GM21717 (cell line): Measurements from ENCODE around the gene SHKBP1.
"Not testable (repeated sequence)": the region's sequence is repeated elsewhere in the genome, so short reads cannot be mapped to it uniquely, and the experiment has no call there.

Experiments used
- ATAC-seq: cut with Tn5 transposase; IDR thresholded peaks from one replicate; pipeline ENCODE4 v1.9.1; 2021; ENCODE audit warnings: mild to moderate bottlenecking, moderate library complexity; ENCODE audit not compliant: unreplicated experiment

SHKBP1 gene

GRCh38 chr19:40584007-40584406 is 7.3 kb downstream of the SHKBP1 start:
- no peak for ATAC-seq

- no peak for ATAC-seq
Observed at GRCh38 chr19:40585241-40585981, 8.7 kb downstream of the SHKBP1 start.

DNA sequence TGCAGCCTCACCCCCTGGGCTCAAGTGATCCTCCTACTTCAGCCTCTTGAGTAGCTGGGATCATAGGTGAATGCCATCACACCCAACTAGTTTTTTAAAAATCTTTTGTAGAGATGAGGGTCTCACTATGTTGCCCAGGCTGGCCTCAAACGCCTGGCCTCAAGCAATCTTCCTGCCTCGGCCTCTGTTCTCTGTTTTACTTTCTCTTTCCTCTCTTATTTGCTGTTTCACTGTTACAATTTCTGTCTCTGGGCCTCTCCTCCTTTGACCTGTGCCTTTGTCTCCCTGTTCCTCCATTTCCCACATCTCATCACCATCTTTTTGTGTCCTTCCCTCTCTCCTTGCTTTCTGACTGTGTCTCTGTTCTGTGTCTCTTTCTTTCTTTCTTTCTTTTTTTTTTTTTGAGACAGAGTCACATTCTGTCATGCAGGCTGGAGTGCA is 9.3 kb downstream of the SHKBP1 start:
- ATAC-seq = no peak

DNA sequence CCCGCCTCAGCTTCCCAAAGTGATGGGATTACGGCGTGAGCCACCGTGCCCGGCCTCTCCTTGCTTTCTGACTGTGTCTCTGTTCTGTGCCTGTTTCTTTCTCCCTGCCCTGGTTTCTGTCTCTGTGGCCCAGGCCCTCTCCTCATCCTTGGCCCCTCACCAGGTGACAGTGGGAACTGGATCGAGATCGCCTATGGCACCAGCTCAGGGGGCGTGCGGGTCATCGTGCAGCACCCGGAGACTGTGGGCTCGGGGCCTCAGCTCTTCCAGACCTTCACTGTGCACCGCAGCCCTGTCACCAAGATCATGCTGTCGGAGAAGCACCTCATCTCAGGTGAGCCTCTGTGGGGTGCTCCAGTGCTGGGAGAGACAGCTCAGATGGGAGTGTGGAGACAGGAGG is 9.9 kb downstream of the SHKBP1 start:
- ATAC-seq = no peak

DNA sequence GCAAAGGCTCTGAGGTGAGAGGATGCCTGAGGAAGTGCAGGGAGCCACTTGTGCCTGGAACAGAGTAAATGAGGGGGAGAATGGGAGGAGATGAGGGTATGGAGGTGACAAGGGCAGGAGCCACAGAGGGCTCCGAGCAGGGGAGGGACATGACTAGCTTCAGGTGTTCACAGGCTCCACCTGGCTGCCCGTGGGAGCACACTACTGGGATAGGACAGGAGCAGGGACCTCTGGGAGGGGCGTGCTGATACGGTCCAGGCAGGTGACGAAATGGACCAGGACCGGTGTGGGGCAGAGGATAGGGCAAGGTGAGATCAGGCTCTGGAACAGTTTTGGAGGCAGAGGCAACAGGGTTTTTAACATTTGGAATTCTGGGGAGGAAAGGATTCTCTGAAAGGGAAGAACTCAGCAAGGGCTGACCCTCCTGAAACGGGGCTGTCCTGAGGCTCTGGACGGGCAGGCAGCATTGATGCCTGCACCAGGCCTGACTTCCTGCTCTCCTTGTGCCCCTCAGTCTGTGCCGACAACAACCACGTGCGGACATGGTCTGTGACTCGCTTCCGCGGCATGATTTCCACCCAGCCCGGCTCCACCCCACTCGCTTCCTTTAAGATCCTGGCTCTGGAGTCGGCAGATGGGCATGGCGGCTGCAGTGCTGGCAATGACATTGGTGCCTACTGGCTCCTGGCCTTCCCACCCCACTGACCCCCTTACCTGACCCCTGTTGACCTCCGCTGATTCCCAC is 11.6 kb downstream of the SHKBP1 start:
- ATAC-seq = no peak

GRCh38 chr19:40588926-40589569 is 12.4 kb downstream of the SHKBP1 start:
- ATAC-seq = no peak

GRCh38 chr19:40589591-40590429 is 13.1 kb downstream of the SHKBP1 start:
- no peak for ATAC-seq

DNA sequence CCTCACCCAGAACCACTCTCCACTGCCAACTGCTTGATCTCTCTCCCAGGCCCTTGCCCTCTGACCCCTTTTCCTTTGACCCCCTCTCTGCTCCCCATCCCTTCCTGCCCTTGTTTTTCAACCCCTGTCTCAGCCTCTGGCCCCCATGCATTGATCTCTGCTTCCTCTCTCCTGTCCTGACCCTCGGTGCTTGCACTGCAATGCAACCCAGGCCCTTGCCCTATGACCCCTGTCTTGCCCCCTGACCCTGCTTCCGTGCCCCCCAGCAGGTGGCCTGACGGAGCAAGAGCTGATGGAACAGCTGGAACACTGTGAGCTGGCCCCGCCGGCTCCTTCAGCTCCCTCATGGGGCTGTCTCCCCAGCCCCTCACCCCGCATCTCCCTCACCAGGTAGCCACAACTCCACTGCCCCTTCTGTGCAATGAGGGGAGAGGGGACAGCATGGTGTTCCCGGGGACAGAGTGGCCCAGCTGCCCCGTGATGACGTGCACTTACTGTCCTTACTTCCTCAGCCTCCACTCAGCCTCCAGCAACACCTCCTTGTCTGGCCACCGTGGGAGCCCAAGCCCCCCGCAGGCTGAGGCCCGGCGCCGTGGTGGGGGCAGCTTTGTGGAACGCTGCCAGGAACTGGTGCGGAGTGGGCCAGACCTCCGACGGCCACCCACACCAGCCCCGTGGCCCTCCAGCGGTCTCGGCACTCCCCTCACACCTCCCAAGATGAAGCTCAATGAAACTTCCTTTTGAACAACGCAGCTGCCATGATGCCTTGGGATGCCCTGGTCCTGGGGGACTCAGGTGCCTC is 14.0 kb downstream of the SHKBP1 start:
- no peak for ATAC-seq

DNA sequence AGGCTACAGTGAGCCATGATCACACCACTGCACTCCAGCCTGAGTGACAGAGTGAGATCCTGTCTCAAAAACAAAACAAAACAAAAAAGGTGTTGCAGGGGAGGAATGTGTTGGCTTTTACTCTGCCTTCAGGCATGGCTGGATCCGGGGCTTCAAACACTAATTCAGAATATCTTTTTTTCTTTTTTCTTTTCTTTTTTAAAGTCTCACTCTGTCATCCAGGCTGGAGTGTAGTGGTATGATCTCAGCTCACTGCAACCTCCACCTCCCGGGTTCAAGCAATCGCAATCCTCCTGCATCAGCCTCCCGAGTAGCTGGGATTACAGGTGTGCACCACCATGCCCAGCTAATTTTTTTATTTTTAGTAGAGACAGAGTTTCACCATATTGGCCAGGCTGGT is 15.1 kb downstream of the SHKBP1 start:
- not testable (repeated sequence) for ATAC-seq

- no peak for ATAC-seq
Observed at GRCh38 chr19:40592170-40592569, 15.5 kb downstream of the SHKBP1 start.

GRCh38 chr19:40594255-40594654 is 17.6 kb downstream of the SHKBP1 start:
- no peak for ATAC-seq

DNA sequence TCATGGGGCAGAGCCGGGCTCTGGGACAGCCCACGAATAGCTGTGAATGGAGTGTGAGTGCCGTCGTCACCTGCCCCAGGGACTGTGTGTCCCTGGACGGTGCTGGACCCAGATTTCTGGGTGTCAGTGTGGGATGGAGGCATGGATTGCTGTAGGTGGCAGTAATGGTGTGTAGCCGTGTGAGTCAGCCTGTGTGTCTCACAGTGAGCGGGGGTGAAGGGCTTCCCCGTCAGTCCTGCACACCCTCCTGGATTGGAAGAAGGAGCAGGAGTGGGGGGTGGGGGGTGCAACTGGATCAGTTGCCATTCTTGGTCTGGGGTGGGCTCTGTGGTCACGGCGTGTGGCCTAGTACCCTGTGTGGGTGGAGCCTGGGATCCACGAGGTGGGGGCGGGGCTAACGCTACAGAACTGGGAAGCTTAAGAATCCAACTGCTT is 18.0 kb downstream of the SHKBP1 start:
- ATAC-seq = no peak

DNA sequence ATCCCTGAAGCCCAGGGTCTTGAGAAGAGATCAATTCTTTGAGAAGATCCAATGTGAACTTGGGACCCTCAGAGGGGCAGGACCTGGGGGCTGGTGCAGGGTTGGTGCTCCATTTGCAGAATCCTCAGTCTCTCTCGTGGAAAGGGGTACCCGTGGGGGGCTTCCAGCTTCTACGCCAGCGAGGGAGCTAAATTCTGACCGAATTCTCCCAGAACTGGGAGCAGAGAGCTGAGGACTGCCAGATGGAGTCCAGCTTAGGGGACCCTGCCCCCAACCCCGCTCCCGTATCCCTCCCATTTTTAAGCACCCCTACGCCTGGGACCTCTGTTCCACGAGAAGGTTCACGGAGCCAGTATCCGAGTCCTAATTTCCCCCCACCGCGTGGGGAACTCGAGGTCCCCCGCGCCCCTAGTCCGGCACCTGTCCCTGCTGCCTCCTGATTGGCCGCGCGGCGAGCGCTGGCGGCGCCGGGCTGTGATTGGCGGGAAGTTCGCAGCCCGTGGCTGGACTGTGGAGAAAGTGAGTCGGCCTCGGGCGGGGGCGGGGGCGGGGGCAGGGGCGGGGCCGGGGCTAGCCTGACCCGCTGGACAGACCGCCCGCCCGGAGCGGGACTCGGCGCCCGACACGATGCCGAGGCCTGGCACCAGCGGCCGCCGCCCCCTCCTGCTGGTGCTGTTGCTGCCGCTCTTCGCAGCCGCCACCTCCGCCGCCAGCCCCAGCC is 20.1 kb downstream of the SHKBP1 start:
- ATAC-seq = no peak

GRCh38 chr19:40597329-40597838 is 20.7 kb downstream of the SHKBP1 start:
- ATAC-seq = no peak

DNA sequence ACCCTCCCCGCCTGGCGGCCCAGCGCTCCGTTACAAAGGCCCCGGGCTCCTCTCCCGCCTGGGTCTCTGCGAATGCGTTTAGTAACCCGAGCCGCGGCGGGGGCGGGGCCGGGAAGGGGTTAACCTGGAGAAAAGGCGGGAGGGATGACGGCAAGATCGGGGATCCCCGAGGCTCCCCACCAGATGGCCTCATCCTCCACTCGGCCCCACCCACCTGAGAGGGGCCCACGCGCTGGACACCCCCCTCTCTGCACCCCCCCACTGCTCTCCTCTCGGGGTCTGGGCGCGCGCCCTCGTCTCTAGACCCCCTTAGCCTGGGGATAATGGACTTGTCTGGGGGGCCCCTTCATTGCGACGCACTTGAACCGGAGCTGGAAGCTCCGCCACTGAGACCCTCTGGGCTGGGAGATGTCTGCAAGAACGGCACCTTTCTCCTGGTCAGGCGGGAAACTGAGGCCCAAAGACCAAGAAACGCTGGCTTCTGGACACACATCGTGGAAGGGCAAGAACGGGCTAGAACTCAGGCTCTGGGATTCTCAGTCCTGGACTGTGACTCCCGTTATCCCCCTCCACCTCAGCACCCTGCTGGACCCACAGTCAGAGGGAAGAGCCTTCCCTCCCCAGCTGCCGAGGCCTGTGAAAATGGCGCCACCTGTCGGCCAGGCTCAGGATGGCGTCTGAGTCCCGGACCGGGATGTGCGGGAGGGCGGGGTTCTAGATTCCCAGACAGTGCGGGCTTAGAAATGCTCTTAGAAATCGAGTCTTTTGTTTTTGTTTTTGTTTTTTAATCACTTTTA is 21.6 kb downstream of the SHKBP1 start:
- ATAC-seq = no peak

GRCh38 chr19:40598918-40599307 is 22.2 kb downstream of the SHKBP1 start:
- ATAC-seq = no peak

GRCh38 chr19:40599331-40599901 is 22.7 kb downstream of the SHKBP1 start:
- no peak for ATAC-seq

GRCh38 chr19:40599902-40600569 is 23.4 kb downstream of the SHKBP1 start:
- ATAC-seq = no peak
